HEK293 (cell line): ENCODE measurements around the gene SAMD11.

Experiments used
- KLF16 ChIP-seq: fragments of 450-650 bp; formaldehyde crosslinking; IDR thresholded peaks from 2 replicates; pipeline ENCODE4 v1.5.1; 2017; ENCODE audit warnings: missing biosample characterization, missing genetic modification characterization
- KLF7 ChIP-seq: fragments of 450-650 bp; formaldehyde crosslinking; IDR thresholded peaks from 2 replicates; pipeline ENCODE4 v1.5.1; 2016; ENCODE audit warnings: missing biosample characterization, missing genetic modification characterization, borderline replicate concordance
- PRDM1 ChIP-seq: fragments of 450-650 bp; formaldehyde crosslinking; IDR thresholded peaks from 2 replicates; pipeline ENCODE4; 2016; ENCODE audit warnings: missing biosample characterization, missing genetic modification characterization
- SP7 ChIP-seq: fragments of 450-650 bp; formaldehyde crosslinking; IDR thresholded peaks from 2 replicates; pipeline ENCODE4 v1.5.1; 2016; ENCODE audit warnings: missing biosample characterization, missing genetic modification characterization
- YY1 ChIP-seq: fragments of 450-650 bp; formaldehyde crosslinking; IDR thresholded peaks from 2 replicates; pipeline ENCODE4 v1.5.1; 2018; ENCODE audit warnings: missing biosample characterization, missing genetic modification characterization
- ZEB2 ChIP-seq: fragments of 450-650 bp; formaldehyde crosslinking; IDR thresholded peaks from 2 replicates; pipeline ENCODE4 v1.5.1; 2016; ENCODE audit warnings: missing biosample characterization, missing genetic modification characterization
- ZNF146 ChIP-seq: fragments of 450-650 bp; formaldehyde crosslinking; IDR thresholded peaks from 2 replicates; pipeline ENCODE4 v1.5.1; 2016; ENCODE audit warnings: missing biosample characterization, missing genetic modification characterization
- ZNF169 ChIP-seq: fragments of 450-650 bp; formaldehyde crosslinking; IDR thresholded peaks from 2 replicates; pipeline ENCODE4 v1.5.1; 2016; ENCODE audit warnings: missing biosample characterization, missing genetic modification characterization
- ZNF24 ChIP-seq: fragments of 450-650 bp; formaldehyde crosslinking; IDR thresholded peaks from 2 replicates; pipeline ENCODE4 v1.5.1; 2016; ENCODE audit warnings: missing biosample characterization, missing genetic modification characterization
- ZNF391 ChIP-seq: fragments of 450-650 bp; formaldehyde crosslinking; IDR thresholded peaks from 2 replicates; pipeline ENCODE4 v1.5.1; 2016; ENCODE audit warnings: low read depth, missing biosample characterization, missing genetic modification characterization, borderline replicate concordance
- ZNF555 ChIP-seq: fragments of 450-650 bp; formaldehyde crosslinking; conservative IDR thresholded peaks from 2 replicates; pipeline ENCODE4 v1.5.1; 2017; ENCODE audit warnings: missing biosample characterization, mild to moderate bottlenecking, missing genetic modification characterization, inconsistent platforms
- ZNF558 ChIP-seq: fragments of 450-650 bp; formaldehyde crosslinking; IDR thresholded peaks from 2 replicates; pipeline ENCODE4 v1.5.1; 2016; ENCODE audit warnings: missing biosample characterization, missing genetic modification characterization
- ZNF596 ChIP-seq: fragments of 450-650 bp; IDR thresholded peaks from 2 replicates; pipeline ENCODE4 v1.5.0; 2018; ENCODE audit warnings: missing biosample characterization, mild to moderate bottlenecking, missing genetic modification characterization, moderate library complexity
- ZNF623 ChIP-seq: fragments of 450-650 bp; formaldehyde crosslinking; IDR thresholded peaks from 2 replicates; pipeline ENCODE4 v1.5.1; 2016; ENCODE audit warnings: missing biosample characterization, missing genetic modification characterization
- ZNF76 ChIP-seq: fragments of 450-650 bp; formaldehyde crosslinking; IDR thresholded peaks from 2 replicates; pipeline ENCODE4; 2016; ENCODE audit warnings: low read depth, missing biosample characterization, missing genetic modification characterization, borderline replicate concordance
- TF ChIP-seq, protein P1 (sequence below): fragments of 450-650 bp; formaldehyde crosslinking; IDR thresholded peaks from 2 replicates; pipeline ENCODE4 v1.5.1; 2017; ENCODE audit warnings: missing biosample characterization, missing genetic modification characterization
- TF ChIP-seq, protein P2 (sequence below): fragments of 450-650 bp; formaldehyde crosslinking; IDR thresholded peaks from 2 replicates; pipeline ENCODE4 v1.5.1; 2016; ENCODE audit warnings: missing biosample characterization, missing genetic modification characterization
- TF ChIP-seq, protein P3 (sequence below): fragments of 450-650 bp; formaldehyde crosslinking; conservative IDR thresholded peaks from 2 replicates; pipeline ENCODE4 v1.5.1; 2016; ENCODE audit warnings: low read depth, missing biosample characterization, missing genetic modification characterization
- TF ChIP-seq, protein P4 (sequence below): fragments of 450-650 bp; formaldehyde crosslinking; IDR thresholded peaks from 2 replicates; pipeline ENCODE4 v1.5.1; 2017; ENCODE audit warnings: missing biosample characterization, missing genetic modification characterization
- TF ChIP-seq, protein P5 (sequence below): fragments of 450-650 bp; formaldehyde crosslinking; IDR thresholded peaks from 2 replicates; pipeline ENCODE4 v1.5.1; 2016; ENCODE audit warnings: missing biosample characterization, missing genetic modification characterization
- TF ChIP-seq, protein P6 (sequence below): fragments of 450-650 bp; formaldehyde crosslinking; optimal IDR thresholded peaks from 2 replicates; pipeline ENCODE3; 2016; ENCODE audit warnings: missing biosample characterization, mild to moderate bottlenecking, missing genetic modification characterization

The SAMD11 gene

DNA sequence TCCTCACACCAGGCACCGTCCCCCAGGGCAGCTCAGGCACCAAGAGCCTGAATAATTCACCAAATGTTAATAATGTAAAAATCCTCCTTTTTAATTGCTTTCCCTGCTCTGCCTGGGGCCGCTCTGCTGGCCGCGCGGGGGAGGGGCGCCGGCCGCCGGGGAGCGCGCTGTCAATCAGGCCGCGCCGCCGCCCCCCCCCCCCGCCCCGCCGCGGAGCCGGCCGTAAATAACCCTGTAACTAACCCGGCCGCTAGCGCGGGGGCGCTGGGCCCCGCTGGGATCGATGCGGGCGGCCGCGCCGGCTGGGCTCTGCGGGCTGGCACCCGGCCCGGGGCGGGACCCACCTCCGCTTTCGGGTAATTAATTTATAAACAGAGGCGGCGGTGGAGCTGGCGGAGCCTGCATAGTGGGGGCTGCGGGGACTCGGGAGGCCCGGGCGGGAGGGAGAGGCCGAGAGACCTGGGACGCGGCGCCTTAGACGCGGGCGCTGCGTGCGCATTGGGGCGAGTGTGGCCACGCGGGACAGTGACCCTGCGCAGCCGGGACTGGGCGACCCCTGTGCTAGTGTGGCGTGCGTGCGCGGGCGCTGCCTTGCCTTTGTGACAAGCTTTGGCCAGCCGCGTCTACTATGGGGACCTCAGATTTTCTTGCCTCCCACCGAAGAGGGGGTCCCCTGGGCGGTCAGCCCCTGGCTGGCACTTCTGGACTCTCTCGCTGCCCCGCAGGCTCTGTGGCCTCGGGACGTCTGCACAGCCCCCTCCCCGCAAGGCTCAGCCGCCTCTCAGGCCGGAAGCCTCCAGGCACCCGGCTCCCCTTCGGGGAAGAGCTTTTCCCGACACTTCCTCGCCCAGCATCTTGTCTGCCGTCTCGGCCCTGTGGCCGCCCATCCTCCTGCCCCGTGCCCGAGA, 16.6 kb downstream of the SAMD11 start (continued):
- TF ChIP-seq ZNF146: 0 out of 2 replicates have a peak, but pooled peaks have one; percentile 11
- peak; percentile 51 for TF ChIP-seq SP7 (tag by site-specific recombination)
- TF ChIP-seq YY1 (tag by site-specific recombination): 0 out of 2 replicates have a peak, but pooled peaks have one; percentile 18
- TF ChIP-seq, protein P1, sequence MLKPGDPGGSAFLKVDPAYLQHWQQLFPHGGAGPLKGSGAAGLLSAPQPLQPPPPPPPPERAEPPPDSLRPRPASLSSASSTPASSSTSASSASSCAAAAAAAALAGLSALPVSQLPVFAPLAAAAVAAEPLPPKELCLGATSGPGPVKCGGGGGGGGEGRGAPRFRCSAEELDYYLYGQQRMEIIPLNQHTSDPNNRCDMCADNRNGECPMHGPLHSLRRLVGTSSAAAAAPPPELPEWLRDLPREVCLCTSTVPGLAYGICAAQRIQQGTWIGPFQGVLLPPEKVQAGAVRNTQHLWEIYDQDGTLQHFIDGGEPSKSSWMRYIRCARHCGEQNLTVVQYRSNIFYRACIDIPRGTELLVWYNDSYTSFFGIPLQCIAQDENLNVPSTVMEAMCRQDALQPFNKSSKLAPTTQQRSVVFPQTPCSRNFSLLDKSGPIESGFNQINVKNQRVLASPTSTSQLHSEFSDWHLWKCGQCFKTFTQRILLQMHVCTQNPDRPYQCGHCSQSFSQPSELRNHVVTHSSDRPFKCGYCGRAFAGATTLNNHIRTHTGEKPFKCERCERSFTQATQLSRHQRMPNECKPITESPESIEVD: peak; percentile 95
- TF ChIP-seq, protein P2, sequence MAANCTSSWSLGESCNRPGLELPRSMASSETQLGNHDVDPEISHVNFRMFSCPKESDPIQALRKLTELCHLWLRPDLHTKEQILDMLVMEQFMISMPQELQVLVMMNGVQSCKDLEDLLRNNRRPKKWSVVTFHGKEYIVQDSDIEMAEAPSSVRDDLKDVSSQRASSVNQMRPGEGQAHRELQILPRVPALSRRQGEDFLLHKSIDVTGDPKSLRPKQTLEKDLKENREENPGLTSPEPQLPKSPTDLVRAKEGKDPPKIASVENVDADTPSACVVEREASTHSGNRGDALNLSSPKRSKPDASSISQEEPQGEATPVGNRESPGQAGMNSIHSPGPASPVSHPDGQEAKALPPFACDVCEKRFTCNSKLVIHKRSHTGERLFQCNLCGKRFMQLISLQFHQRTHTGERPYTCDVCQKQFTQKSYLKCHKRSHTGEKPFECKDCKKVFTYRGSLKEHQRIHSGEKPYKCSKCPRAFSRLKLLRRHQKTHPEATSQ (tag by site-specific recombination): 0 out of 2 replicates have a peak, but pooled peaks have one; percentile 52
- TF ChIP-seq ZNF169: no peak
- TF ChIP-seq PRDM1: no peak
- TF ChIP-seq, protein P3, sequence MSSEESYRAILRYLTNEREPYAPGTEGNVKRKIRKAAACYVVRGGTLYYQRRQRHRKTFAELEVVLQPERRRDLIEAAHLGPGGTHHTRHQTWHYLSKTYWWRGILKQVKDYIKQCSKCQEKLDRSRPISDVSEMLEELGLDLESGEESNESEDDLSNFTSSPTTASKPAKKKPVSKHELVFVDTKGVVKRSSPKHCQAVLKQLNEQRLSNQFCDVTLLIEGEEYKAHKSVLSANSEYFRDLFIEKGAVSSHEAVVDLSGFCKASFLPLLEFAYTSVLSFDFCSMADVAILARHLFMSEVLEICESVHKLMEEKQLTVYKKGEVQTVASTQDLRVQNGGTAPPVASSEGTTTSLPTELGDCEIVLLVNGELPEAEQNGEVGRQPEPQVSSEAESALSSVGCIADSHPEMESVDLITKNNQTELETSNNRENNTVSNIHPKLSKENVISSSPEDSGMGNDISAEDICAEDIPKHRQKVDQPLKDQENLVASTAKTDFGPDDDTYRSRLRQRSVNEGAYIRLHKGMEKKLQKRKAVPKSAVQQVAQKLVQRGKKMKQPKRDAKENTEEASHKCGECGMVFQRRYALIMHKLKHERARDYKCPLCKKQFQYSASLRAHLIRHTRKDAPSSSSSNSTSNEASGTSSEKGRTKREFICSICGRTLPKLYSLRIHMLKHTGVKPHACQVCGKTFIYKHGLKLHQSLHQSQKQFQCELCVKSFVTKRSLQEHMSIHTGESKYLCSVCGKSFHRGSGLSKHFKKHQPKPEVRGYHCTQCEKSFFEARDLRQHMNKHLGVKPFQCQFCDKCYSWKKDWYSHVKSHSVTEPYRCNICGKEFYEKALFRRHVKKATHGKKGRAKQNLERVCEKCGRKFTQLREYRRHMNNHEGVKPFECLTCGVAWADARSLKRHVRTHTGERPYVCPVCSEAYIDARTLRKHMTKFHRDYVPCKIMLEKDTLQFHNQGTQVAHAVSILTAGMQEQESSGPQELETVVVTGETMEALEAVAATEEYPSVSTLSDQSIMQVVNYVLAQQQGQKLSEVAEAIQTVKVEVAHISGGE (tag by site-specific recombination): peak; percentile 80
- TF ChIP-seq KLF16 (tag by site-specific recombination): peak; percentile 60; the same call in 1 of the 2 replicates
- TF ChIP-seq, protein P4, sequence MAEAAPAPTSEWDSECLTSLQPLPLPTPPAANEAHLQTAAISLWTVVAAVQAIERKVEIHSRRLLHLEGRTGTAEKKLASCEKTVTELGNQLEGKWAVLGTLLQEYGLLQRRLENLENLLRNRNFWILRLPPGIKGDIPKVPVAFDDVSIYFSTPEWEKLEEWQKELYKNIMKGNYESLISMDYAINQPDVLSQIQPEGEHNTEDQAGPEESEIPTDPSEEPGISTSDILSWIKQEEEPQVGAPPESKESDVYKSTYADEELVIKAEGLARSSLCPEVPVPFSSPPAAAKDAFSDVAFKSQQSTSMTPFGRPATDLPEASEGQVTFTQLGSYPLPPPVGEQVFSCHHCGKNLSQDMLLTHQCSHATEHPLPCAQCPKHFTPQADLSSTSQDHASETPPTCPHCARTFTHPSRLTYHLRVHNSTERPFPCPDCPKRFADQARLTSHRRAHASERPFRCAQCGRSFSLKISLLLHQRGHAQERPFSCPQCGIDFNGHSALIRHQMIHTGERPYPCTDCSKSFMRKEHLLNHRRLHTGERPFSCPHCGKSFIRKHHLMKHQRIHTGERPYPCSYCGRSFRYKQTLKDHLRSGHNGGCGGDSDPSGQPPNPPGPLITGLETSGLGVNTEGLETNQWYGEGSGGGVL (tag by site-specific recombination): peak; percentile 89
- TF ChIP-seq ZEB2: peak; percentile 88
- peak; percentile 40; the same call in 1 of the 2 replicates for TF ChIP-seq ZNF76 (tag by site-specific recombination)
- TF ChIP-seq, protein P5, sequence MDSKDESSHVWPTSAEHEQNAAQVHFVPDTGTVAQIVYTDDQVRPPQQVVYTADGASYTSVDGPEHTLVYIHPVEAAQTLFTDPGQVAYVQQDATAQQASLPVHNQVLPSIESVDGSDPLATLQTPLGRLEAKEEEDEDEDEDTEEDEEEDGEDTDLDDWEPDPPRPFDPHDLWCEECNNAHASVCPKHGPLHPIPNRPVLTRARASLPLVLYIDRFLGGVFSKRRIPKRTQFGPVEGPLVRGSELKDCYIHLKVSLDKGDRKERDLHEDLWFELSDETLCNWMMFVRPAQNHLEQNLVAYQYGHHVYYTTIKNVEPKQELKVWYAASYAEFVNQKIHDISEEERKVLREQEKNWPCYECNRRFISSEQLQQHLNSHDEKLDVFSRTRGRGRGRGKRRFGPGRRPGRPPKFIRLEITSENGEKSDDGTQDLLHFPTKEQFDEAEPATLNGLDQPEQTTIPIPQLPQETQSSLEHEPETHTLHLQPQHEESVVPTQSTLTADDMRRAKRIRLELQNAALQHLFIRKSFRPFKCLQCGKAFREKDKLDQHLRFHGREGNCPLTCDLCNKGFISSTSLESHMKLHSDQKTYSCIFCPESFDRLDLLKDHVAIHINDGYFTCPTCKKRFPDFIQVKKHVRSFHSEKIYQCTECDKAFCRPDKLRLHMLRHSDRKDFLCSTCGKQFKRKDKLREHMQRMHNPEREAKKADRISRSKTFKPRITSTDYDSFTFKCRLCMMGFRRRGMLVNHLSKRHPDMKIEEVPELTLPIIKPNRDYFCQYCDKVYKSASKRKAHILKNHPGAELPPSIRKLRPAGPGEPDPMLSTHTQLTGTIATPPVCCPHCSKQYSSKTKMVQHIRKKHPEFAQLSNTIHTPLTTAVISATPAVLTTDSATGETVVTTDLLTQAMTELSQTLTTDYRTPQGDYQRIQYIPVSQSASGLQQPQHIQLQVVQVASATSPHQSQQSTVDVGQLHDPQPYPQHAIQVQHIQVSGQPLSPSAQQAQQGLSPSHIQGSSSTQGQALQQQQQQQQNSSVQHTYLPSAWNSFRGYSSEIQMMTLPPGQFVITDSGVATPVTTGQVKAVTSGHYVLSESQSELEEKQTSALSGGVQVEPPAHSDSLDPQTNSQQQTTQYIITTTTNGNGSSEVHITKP (tag by site-specific recombination): peak; percentile 17; the same call in 1 of the 2 replicates
- TF ChIP-seq ZNF391 (tag by site-specific recombination): peak; percentile 49; the same call in 1 of the 2 replicates
- TF ChIP-seq, protein P6, sequence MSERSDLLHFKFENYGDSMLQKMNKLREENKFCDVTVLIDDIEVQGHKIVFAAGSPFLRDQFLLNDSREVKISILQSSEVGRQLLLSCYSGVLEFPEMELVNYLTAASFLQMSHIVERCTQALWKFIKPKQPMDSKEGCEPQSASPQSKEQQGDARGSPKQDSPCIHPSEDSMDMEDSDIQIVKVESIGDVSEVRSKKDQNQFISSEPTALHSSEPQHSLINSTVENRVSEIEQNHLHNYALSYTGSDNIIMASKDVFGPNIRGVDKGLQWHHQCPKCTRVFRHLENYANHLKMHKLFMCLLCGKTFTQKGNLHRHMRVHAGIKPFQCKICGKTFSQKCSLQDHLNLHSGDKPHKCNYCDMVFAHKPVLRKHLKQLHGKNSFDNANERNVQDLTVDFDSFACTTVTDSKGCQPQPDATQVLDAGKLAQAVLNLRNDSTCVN: peak; percentile 82
- 0 out of 2 replicates have a peak, but pooled peaks have one; percentile 57 for TF ChIP-seq ZNF24 (tag by site-specific recombination)
- TF ChIP-seq ZNF596: peak; percentile 62
- 0 out of 2 replicates have a peak, but pooled peaks have one; percentile 4 for TF ChIP-seq ZNF623 (tag by site-specific recombination)
- peak; percentile 60; the same call in 1 of the 2 replicates for TF ChIP-seq KLF7 (tag by site-specific recombination)
- TF ChIP-seq ZNF555 (tag by site-specific recombination): no peak
- no peak for TF ChIP-seq ZNF558
